GM19025 (cell line): ENCODE measurements around the gene SMCO2.
"Not testable (repeated sequence)": the region's sequence is repeated elsewhere in the genome, so short reads cannot be mapped to it uniquely, and the experiment has no call there.

Experiments used
- ATAC-seq: cut with Tn5 transposase; IDR thresholded peaks from one replicate; pipeline ENCODE4 v1.9.1; 2021; ENCODE audit warnings: mild to moderate bottlenecking, low read depth, moderate library complexity; ENCODE audit not compliant: unreplicated experiment

Gene SMCO2

GRCh38 chr12:27523642-27524493 lies 77.3 kb downstream of the SMCO2 start, which contains the start of gene PPFIBP1:
PPFIBP1 (plus strand) TSS chr12:27524206; CDS start chr12:27633397, 109,191 bp downstream.
- peak; percentile 98 for ATAC-seq

- ATAC-seq: no peak
These were observed 77.9 kb downstream of the SMCO2 start for GRCh38 chr12:27524494-27524835.

- no peak for ATAC-seq
These were observed 78.6 kb downstream of the SMCO2 start for GRCh38 chr12:27524839-27525753.

- ATAC-seq: no peak
These were observed 81.0 kb downstream of the SMCO2 start for GRCh38 chr12:27527512-27527911.

GRCh38 chr12:27528788-27529187 lies 82.3 kb downstream of the SMCO2 start:
- ATAC-seq: no peak

GRCh38 chr12:27530157-27530922 lies 83.8 kb downstream of the SMCO2 start:
- no peak for ATAC-seq

- no peak for ATAC-seq
These were observed 85.4 kb downstream of the SMCO2 start for GRCh38 chr12:27531896-27532295.

GRCh38 chr12:27534060-27534764 lies 87.7 kb downstream of the SMCO2 start:
- no peak for ATAC-seq

GRCh38 chr12:27534765-27535161 lies 88.2 kb downstream of the SMCO2 start:
- no peak for ATAC-seq

GRCh38 chr12:27535318-27535717 lies 88.8 kb downstream of the SMCO2 start:
- ATAC-seq: no peak

GRCh38 chr12:27537855-27538675 lies 91.5 kb downstream of the SMCO2 start:
- no peak for ATAC-seq

- no peak for ATAC-seq
These were observed 92.7 kb downstream of the SMCO2 start for GRCh38 chr12:27539191-27539631.

GRCh38 chr12:27541031-27541719 lies 94.6 kb downstream of the SMCO2 start:
- no peak for ATAC-seq

GRCh38 chr12:27542628-27543027 lies 96.1 kb downstream of the SMCO2 start:
- ATAC-seq: no peak

- not testable (repeated sequence) for ATAC-seq
These were observed 98.3 kb downstream of the SMCO2 start for GRCh38 chr12:27544858-27545257.

GRCh38 chr12:27545665-27546064 lies 99.1 kb downstream of the SMCO2 start:
- ATAC-seq: no peak

GRCh38 chr12:27547592-27547991 lies 101.1 kb downstream of the SMCO2 start:
- ATAC-seq: no peak
